GM21576 (cell line): ENCODE results near the gene CSH2.
A peak's percentile ranks its signal among the peaks of the same experiment; 100 is the strongest.
"Not testable (repeated sequence)": the region's sequence is repeated elsewhere in the genome, so short reads cannot be mapped to it uniquely, and the experiment has no call there.

Source experiments
- ATAC-seq: cut with Tn5 transposase; IDR thresholded peaks from one replicate; pipeline ENCODE4 v1.9.1; 2021; ENCODE audit warnings: mild to moderate bottlenecking, moderate library complexity; ENCODE audit not compliant: unreplicated experiment

CSH2 gene

GRCh38 chr17:63856425-63856824 is 17.1 kb downstream of the CSH2 start:
- ATAC-seq: not testable (repeated sequence)

DNA sequence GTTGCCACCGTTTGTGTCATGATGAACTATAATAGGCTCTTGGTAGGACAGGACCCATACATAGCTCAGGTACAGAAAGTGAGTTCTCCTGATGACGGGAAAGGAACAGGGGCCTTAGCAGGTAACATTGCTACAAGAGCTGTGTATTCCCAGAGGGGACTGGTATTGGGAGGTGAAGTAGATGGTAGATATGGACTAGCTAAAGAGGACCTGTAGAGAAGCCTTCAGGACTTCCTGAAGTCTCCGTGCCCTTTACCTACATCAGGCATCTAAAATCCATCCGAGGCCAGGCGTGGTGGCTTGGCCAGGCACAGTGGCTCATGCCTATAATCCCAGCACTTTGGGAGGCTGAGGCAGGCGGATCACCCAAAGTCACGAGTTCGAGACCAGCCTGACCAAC is 18.3 kb downstream of the CSH2 start:
- no peak for ATAC-seq

- no peak for ATAC-seq
These were observed 18.8 kb downstream of the CSH2 start for GRCh38 chr17:63854709-63855108.

- no peak for ATAC-seq
These were observed 20.2 kb downstream of the CSH2 start for GRCh38 chr17:63853260-63853659.

GRCh38 chr17:63850401-63850800 is 23.1 kb downstream of the CSH2 start:
- ATAC-seq: no peak

- ATAC-seq: peak; percentile 82
These were observed 24.4 kb downstream of the CSH2 start for GRCh38 chr17:63848834-63849689.

DNA sequence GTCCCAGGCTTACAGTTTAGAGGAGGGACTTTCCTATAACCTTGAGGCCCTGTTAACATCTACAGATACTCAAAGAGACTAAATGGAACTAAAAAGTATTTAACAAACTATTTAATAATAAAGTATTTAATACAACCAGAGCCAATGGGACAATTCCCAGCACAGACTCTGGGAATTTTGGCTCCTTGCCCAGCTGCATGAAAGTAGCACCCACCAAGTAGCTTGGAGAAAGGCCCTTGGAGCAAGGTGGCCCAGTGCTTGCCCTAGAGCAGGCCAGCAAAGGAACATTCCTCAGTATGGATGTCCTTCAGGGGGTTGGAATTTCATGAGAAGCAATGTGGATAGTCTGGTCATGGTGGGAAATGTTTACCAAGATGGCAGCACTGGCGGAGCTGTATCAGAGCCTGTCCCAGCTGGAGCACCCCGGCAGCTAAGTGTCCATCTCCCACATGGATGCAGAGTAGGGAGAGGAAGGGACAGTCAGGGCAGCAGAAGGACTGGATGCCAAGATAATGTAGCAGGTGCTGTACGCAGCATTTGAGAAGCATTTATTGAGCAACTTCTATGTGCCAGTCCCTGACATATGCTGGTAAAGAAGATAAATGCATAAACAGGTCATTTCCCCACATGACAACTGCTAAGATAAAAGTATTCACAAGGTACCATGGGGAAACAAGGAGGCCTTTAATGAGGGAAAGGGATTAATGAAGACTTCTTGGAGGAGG is 25.8 kb downstream of the CSH2 start:
- no peak for ATAC-seq

GRCh38 chr17:63845509-63845908 is 28.0 kb downstream of the CSH2 start:
- ATAC-seq: no peak

DNA sequence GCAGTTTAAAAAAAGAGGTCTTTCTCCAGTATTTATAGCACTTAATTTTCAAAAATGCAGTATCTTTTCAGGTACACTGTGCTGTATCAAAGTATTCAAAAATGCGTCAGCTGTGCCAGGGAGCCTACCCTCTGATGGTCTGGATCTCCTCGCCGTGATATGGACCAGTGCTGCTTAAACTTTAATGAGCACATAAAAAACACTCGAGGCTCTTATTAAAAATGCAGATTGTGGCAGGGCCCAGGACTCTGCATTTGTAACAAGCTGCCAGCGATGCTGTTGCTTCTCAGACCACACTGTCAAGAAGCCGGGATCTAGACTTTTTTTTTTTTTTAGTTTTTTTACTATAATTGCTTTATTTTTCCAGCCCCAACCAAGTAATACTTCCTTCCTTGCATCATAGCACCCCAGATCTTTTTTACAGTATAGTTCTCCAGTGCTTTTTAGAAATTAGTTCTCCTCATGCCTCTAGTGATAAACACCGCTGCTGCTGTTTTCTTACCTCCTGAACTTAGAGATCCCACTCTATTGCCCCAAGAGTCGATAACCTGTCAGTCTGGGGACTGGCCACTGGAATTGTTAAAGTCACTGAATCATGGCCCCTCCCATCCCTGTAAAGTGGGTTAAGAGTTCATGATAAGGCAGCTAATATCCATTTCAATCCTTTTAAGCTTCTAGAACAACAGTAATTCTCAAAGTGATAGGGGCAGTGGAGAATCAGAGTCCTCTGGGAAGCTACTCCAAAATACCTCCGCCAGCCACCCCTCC is 29.4 kb downstream of the CSH2 start:
- ATAC-seq: no peak

- ATAC-seq: not testable (repeated sequence)
These were observed 30.0 kb downstream of the CSH2 start for GRCh38 chr17:63843387-63843888.

GRCh38 chr17:63842540-63843386 is 30.7 kb downstream of the CSH2 start, which contains the start of gene SMARCD2:
SMARCD2 (minus strand) TSS chr17:63842685; CDS start chr17:63842674, 11 bp downstream.
- peak; percentile 70 for ATAC-seq

DNA sequence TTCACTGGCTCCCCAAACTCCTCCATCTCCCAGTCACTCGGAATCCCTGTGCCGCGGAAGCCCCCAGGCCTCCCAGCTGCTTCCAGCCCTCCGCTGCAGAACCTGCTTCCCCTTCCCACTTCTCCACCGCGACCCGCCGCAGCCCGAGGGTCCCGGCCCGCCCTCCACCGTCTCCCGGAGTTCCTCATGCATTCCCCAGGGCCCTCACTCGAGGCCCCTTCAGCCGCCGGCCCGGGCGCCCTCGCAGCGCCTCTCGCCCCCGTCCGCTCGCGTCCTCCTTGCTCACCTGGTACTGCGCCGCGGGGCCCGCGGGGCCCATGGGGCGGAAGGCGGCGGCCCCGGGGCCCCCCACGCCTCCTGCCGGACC is 31.3 kb downstream of the CSH2 start:
- peak; percentile 23 for ATAC-seq

DNA sequence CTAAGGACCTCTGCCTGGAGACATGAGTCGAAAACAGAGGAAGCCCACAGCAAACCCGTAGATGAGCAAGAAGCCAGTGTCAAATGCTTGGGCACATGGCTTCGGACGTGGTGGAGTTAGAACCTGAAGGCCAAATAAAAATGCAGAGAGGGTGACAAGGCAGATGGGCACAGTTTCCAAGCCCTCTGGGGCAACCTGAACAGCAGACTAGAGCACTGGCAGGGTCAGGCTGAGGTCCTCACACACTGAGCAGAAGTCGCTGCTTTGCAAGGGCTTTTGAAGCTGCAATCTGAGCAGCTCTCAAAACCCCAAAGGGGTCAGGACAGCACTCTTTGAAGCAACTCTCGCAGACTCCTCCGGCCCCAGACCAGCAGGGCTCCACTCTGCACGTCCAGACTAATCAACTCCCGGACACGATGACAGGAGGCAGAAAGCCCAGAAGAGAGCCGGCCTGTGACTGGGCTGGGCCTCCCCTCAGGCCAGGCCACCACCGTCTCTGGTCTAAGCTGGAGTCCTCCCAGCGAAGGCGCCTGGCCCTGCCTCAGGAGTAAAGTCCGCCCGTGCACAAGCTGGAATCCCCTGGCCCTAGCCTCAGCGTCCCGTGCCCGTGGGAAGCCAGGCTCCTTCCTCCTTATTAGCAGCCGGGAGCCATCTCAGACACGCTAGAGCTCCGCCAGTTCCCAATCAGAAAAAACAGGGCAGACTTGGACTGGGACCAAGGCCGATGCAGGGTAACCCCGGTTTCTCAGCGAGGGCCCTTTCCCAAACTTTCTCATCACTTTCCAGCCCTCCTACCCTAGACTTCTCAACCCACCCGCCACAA is 31.9 kb downstream of the CSH2 start:
- ATAC-seq: no peak

GRCh38 chr17:63840591-63841349 is 32.7 kb downstream of the CSH2 start:
- no peak for ATAC-seq

DNA sequence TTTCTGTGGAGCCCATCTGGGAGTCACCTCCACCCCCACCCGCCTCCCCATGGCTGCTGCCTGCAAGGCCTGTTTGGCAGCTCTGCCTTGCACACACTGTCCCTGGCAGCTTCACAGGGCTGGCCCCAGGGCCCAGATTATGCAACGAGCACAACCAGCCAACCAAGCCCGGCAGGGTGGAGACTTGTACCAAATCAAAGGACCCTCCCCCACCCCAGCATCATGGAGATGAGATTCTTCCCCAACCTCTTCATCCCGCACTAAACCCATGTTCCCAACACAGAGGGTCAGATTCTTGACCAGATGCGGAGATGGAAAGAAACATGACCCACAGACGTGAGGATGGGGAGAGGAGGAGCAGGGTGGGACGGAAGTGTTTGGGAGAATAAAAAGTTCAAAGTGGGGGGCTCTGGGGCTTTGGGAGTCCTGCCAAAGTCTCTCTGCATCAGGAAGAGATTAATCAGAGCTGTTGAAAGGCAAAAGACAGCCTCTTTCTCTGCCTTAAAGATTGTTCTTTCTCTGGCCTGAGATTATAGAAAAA is 34.8 kb downstream of the CSH2 start:
- no peak for ATAC-seq

- ATAC-seq: no peak
These were observed 35.4 kb downstream of the CSH2 start for GRCh38 chr17:63837962-63838600.

DNA sequence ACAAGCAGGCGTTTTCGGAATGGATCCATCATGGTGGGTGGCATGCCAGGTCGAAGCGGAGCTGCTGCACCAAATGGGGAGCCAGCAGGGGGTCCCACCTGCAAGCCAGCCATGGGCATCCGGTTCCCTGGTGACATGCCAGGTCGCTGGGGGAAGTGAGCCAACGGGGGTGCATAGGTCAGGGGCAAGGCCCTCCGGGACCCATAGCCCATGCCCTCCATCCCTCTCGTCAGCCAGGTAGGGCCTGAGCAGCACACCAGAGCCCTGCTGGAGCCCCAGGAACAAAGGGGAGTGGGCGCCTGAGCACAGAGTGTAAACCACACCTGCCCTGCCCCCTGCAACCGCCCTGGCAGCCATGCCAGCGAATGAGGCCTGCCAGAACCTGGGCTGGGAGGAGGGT is 36.0 kb downstream of the CSH2 start:
- no peak for ATAC-seq

DNA sequence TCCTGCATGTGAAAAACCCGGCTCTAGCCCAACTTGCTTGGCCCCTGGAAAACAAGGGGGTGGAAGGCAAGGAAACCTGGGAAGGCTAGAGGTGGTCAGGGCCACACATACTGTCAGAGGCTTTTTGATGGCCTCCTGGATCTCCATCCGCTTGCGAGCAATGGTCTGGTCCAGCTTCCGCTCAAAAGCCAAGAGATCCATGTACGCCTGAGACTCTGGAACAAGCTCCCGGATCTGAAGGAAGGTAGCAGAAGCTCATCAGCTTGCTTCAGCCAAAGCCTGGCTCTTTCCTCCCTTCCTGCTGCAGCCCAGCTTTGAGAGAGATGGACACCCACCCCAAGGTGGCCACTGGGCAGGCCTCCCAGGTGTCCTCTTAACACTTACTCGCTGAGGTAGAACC is 36.7 kb downstream of the CSH2 start:
- ATAC-seq: no peak
